PC-9 (cell line): ENCODE results near the gene PSMB9.

Experiments used
- EZH2 ChIP-seq: fragments of 200-600 bp; sonication (generic); IDR thresholded peaks from 2 replicates; pipeline ENCODE4 v1.8.0; 2017; ENCODE audit warnings: antibody characterized with exemption, low read depth
- TF ChIP-seq, protein P1 (sequence below): fragments of 200-600 bp; sonication (generic); conservative IDR thresholded peaks from 2 replicates; pipeline ENCODE4 v1.6.1; 2017; ENCODE audit warnings: mixed run types, antibody characterized with exemption, mild to moderate bottlenecking, moderate library complexity

GRCh38 chr6:32829495-32829894 is 24.5 kb upstream of the PSMB9 start:
- TF ChIP-seq, protein P1, sequence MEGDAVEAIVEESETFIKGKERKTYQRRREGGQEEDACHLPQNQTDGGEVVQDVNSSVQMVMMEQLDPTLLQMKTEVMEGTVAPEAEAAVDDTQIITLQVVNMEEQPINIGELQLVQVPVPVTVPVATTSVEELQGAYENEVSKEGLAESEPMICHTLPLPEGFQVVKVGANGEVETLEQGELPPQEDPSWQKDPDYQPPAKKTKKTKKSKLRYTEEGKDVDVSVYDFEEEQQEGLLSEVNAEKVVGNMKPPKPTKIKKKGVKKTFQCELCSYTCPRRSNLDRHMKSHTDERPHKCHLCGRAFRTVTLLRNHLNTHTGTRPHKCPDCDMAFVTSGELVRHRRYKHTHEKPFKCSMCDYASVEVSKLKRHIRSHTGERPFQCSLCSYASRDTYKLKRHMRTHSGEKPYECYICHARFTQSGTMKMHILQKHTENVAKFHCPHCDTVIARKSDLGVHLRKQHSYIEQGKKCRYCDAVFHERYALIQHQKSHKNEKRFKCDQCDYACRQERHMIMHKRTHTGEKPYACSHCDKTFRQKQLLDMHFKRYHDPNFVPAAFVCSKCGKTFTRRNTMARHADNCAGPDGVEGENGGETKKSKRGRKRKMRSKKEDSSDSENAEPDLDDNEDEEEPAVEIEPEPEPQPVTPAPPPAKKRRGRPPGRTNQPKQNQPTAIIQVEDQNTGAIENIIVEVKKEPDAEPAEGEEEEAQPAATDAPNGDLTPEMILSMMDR, result no peak
- no peak for TF ChIP-seq EZH2
